Neutrophil (primary cell): Measurements from ENCODE around the gene MYL5.

Source experiments
- H3K27ac ChIP-seq: fragments of 200-600 bp; sonication (generic); 2 replicates; pipeline ENCODE4 v1.5.1; 2016; ENCODE audit warnings: mild to moderate bottlenecking, moderate library complexity
- H3K27me3 ChIP-seq: fragments of 200-600 bp; sonication (generic); 2 replicates; pipeline ENCODE4 v1.6.0; 2016; ENCODE audit warnings: mild to moderate bottlenecking
- H3K36me3 ChIP-seq: fragments of 200-600 bp; sonication (generic); 2 replicates; pipeline ENCODE4 v1.5.1; 2017
- H3K4me1 ChIP-seq, 2 experiments: fragments of 200-600 bp in 1 of 2; sonication (generic) in 1 of 2; 1 replicate in 1 of 2; 2 replicates in 1 of 2; pipeline versions ENCODE4 v1.5.1 to v1.6.1; 2013 to 2016; ENCODE audit warnings: low read depth in 1 of 2, low read length in 1 of 2, mild to moderate bottlenecking in 1 of 2, moderate library complexity in 1 of 2; ENCODE audit not compliant: control insufficient read depth in 1 of 2, insufficient read depth in 1 of 2
- H3K4me3 ChIP-seq, 2 experiments: fragments of 200-600 bp in 1 of 2; sonication (generic) in 1 of 2; 1 replicate in 1 of 2; 2 replicates in 1 of 2; pipeline ENCODE4 v1.5.1; 2013 to 2016; ENCODE audit warnings: low read depth in 1 of 2, low read length in 1 of 2, mild to moderate bottlenecking in 1 of 2, moderate library complexity in 1 of 2
- H3K9me3 ChIP-seq: fragments of 200-600 bp; sonication (generic); 2 replicates; pipeline ENCODE4 v1.5.1; 2016
- CTCF ChIP-seq: fragments of 200-600 bp; sonication (generic); IDR thresholded peaks from 2 replicates; pipeline ENCODE4 v1.5.1; 2016; ENCODE audit warnings: antibody characterized with exemption

The MYL5 gene

DNA sequence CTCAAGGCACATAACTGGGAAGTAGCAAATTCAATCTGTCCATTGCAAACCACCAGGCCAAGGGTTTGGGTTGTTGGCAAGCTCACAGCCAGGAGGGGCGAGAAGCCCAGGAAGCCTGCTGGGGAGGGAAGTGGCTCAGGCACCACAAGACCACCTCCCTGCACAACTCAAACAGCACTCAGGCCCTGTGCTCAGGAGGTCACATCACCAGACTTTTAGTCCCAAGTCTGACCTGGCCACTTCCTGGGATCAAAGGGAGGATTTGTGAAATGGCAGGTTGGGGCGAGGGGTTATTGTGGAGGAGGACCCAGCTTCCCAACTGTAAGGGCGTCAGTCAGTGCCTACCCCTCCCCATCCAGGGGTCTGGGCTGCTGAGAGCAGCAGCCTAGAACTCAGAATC, 2.6 kb upstream of the MYL5 start:
- Histone ChIP-seq H3K27ac (no peak overlapping the region), H3K9me3 (no peaks in the 10 kb centered on the region), H3K27me3 (no peaks in the 10 kb centered on the region), H3K4me3 (no peak overlapping the region), H3K4me1 (peaks cover 16 to 18% of the 10 kb centered on the region in 2 experiments), H3K36me3 (peaks cover 20% of the 10 kb centered on the region)
- no peak for TF ChIP-seq CTCF

DNA sequence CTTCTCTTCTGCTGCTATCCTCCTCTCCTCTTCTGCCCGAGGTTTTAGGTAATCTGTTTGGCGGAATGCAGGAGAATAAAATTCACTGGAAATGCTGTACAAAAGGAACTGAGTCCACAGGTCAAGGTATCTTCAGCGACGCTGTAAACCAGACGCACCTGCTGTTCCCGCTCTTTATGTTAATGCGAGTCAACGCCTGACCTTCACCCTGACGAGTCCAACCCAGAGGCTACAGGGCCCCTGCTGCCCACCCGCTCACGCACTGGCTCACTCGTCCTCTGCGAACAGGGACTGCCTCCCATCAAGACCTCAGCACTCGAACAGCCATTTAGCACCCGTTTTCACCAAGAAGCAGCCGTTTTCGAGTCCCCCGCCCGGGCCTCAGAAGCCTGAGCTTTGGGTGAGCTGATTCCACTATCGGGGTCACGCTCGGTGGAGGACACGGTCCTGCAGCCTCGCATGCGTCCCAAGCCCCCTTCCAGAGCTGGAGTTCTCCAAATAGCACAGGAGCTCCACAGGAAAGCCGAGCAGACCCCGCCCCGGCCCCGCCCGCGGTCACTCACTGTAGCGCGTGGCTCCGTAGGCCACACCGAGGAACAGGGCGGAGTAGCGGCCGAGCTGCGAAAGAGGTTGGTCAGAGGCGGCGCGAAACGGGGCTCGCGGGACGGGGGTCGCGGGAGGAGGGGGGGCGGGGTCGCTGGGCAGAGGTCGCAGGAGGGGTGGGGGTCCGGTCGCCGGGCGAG, 822 bp upstream of the MYL5 start:
- peaks cover 16 to 18% of the 10 kb centered on the region in 2 experiments for H3K4me1 ChIP-seq
- H3K27me3 ChIP-seq, result no peaks in the 10 kb centered on the region
- TF ChIP-seq CTCF, result no peak
- no peaks in the 10 kb centered on the region for H3K9me3 ChIP-seq
- H3K36me3 ChIP-seq, result peaks cover 20% of the 10 kb centered on the region
- peak overlapping the region; percentile 79 for H3K27ac ChIP-seq
- H3K4me3 ChIP-seq, result peak overlapping the region; percentile 87 to 96

- peak overlapping the region; percentile 87 to 96 for H3K4me3 ChIP-seq
- peak overlapping the region; percentile 79 for H3K27ac ChIP-seq
- TF ChIP-seq CTCF, result no peak
- H3K36me3 ChIP-seq, result peaks cover 20% of the 10 kb centered on the region
- peaks cover 14% of the 10 kb centered on the region for H3K27me3 ChIP-seq
- peaks cover 16 to 18% of the 10 kb centered on the region in 2 experiments for H3K4me1 ChIP-seq
- no peaks in the 10 kb centered on the region for H3K9me3 ChIP-seq
Observed at GRCh38 chr4:675036-675882, 917 bp downstream of the MYL5 start.

- TF ChIP-seq CTCF, result no peak
- Histone ChIP-seq H3K36me3 (peaks cover 11% of the 10 kb centered on the region), H3K27ac (no peak overlapping the region), H3K9me3 (no peaks in the 10 kb centered on the region), H3K4me1 (peaks cover 24 to 28% of the 10 kb centered on the region in 2 experiments), H3K4me3 (no peak overlapping the region), H3K27me3 (peaks cover 22% of the 10 kb centered on the region)
Observed at GRCh38 chr4:675980-676870, 1.9 kb downstream of the MYL5 start.

- Histone ChIP-seq H3K9me3 (no peaks in the 10 kb centered on the region), H3K27me3 (peaks cover 23% of the 10 kb centered on the region), H3K4me3 (no peak overlapping the region), H3K4me1 (peaks cover 24 to 32% of the 10 kb centered on the region in 2 experiments), H3K36me3 (peaks cover 5% of the 10 kb centered on the region), H3K27ac (no peak overlapping the region)
- TF ChIP-seq CTCF, result no peak
Observed at GRCh38 chr4:676871-677235, 2.5 kb downstream of the MYL5 start.
